A549 (cell line): Measurements from ENCODE around the gene TOX2. TPM values are rescaled to one million over a fixed set of nuclear protein-coding genes. Genes with fewer than 3 reads are reported as not detected.
A peak's percentile ranks its signal among the peaks of the same experiment; 100 is the strongest.

Source experiments
- ATAC-seq, 2 experiments: fragments of 200-7000 bp in 1 of 2; fragments of >200 bp in 1 of 2; cut with Nextera tagmentation in 1 of 2; cut with Tn5 transposase in 1 of 2; 3 replicates each; pipeline versions ENCODE4 v1.8.0 to v1.9.1; 2018 to 2020; ENCODE audit warnings: mild to moderate bottlenecking in 1 of 2, moderate library complexity in 1 of 2
- CTCF ChIA-PET: fragments of 300-600 bp; sonication (Branson Sonifier 250); formaldehyde crosslinking; extraction: SDS; loops from one replicate; lab custom pipeline; 2021; ENCODE audit warnings: antibody characterized with exemption, inconsistent platforms; lab: Yijun Ruan, JAX
- POLR2A ChIA-PET: fragments of 350-600 bp; formaldehyde crosslinking; extraction: SDS; loops from one replicate; lab custom pipeline; 2021; ENCODE audit warnings: antibody characterized with exemption, inconsistent platforms; lab: Yijun Ruan, JAX
- DNase-seq, 2 experiments: peaks; one replicate each; pipeline versions ENCODE4 v3.0.0 to v3.0.0-alpha.2; 2011 to 2016; ENCODE audit warnings: low read depth in 1 of 2, low spot score in 1 of 2
- FAIRE-seq: peaks from 2 replicates; lab custom pipeline; 2011; peaks lifted over from hg19 to GRCh38; lab: Jason Lieb, UNC
- H3K27ac ChIP-seq, 2 experiments: fragments of >200 bp; sonication (Bioruptor Twin); formaldehyde crosslinking; 3 replicates each; pipeline ENCODE4 v1.5.1; 2016 to 2017
- H3K4me1 ChIP-seq: fragments of >200 bp; sonication (Bioruptor Twin); formaldehyde crosslinking; 3 replicates; pipeline ENCODE4 v1.6.1; 2016
- H3K4me2 ChIP-seq: fragments of >200 bp; sonication (Bioruptor Twin); formaldehyde crosslinking; 3 replicates; pipeline ENCODE4 v1.6.1; 2016
- H3K4me3 ChIP-seq: fragments of >200 bp; sonication (Bioruptor Twin); formaldehyde crosslinking; 3 replicates; pipeline ENCODE4 v1.5.1; 2016
- H3K9me3 ChIP-seq: fragments of >200 bp; sonication (Bioruptor Twin); formaldehyde crosslinking; 3 replicates; pipeline ENCODE4 v1.6.1; 2016
- ATOH8 ChIP-seq: fragments of 250-450 bp; sonication (Bioruptor Pico); IDR thresholded peaks from 2 replicates; pipeline ENCODE4 v1.5.0; 2020; ENCODE audit warnings: low read depth, mild to moderate bottlenecking, moderate library complexity
- CBX8 ChIP-seq: fragments of 200-600 bp; sonication (generic); IDR thresholded peaks from 2 replicates; pipeline ENCODE4 v1.6.1; 2016
- CEBPB ChIP-seq, 2 experiments: fragments of >200 bp in 1 of 2; sonication (Bioruptor Twin) in 1 of 2; formaldehyde crosslinking in 1 of 2; IDR thresholded peaks; 2 replicates each; pipeline ENCODE4 v1.6.1; 2012 to 2016
- EHF ChIP-seq: fragments of 250-450 bp; sonication (Bioruptor Pico); IDR thresholded peaks from 2 replicates; pipeline ENCODE4 v1.5.0; 2020; ENCODE audit warnings: mild to moderate bottlenecking
- EHMT2 ChIP-seq: fragments of 200-600 bp; sonication (generic); IDR thresholded peaks from 2 replicates; pipeline ENCODE4 v1.6.1; 2016; ENCODE audit warnings: antibody characterized with exemption, low read depth, mild to moderate bottlenecking, moderate library complexity
- ELK1 ChIP-seq: fragments of 150-350 bp; IDR thresholded peaks from 2 replicates; pipeline ENCODE4 v1.6.1; 2014; ENCODE audit warnings: low read depth, mild to moderate bottlenecking, low read length
- FOXS1 ChIP-seq: fragments of 250-450 bp; sonication (Bioruptor Pico); IDR thresholded peaks from 2 replicates; pipeline ENCODE4 v1.5.0; 2020; ENCODE audit warnings: mild to moderate bottlenecking, moderate library complexity
- HMGXB4 ChIP-seq: fragments of 250-450 bp; sonication (Bioruptor Pico); IDR thresholded peaks from 2 replicates; pipeline ENCODE4 v1.5.0; 2021; ENCODE audit warnings: mild to moderate bottlenecking, moderate library complexity, borderline replicate concordance
- HOXA7 ChIP-seq: fragments of 250-450 bp; sonication (Bioruptor Pico); IDR thresholded peaks from 2 replicates; pipeline ENCODE4 v1.5.0; 2020; ENCODE audit warnings: mild to moderate bottlenecking, moderate library complexity
- KDM1A ChIP-seq: fragments of 200-600 bp; sonication (generic); IDR thresholded peaks from 2 replicates; pipeline ENCODE4 v1.6.1; 2016; ENCODE audit warnings: low read depth, mild to moderate bottlenecking
- MAFK ChIP-seq: fragments of 450-650 bp; IDR thresholded peaks from 2 replicates; pipeline ENCODE4 v1.6.1; 2014; ENCODE audit not compliant: partially characterized antibody
- NPAS2 ChIP-seq: fragments of 250-450 bp; sonication (Bioruptor Pico); IDR thresholded peaks from 2 replicates; pipeline ENCODE4 v1.8.0; 2022; ENCODE audit warnings: mild to moderate bottlenecking, moderate library complexity, borderline replicate concordance
- NR3C1 ChIP-seq: fragments of >200 bp; sonication (Bioruptor Twin); formaldehyde crosslinking; IDR thresholded peaks from 3 replicates; pipeline ENCODE4 v1.6.1; 2017
- PBX3 ChIP-seq: IDR thresholded peaks from 2 replicates; pipeline ENCODE4 v1.6.1; 2012
- RAD21 ChIP-seq, 2 experiments: fragments of >200 bp in 1 of 2; sonication (Bioruptor Twin) in 1 of 2; formaldehyde crosslinking in 1 of 2; IDR thresholded peaks in 1 of 2; conservative IDR thresholded peaks in 1 of 2; 2 replicates in 1 of 2; 3 replicates in 1 of 2; pipeline ENCODE4 v1.6.1; 2012 to 2018; ENCODE audit warnings: inconsistent platforms in 1 of 2
- RCOR1 ChIP-seq: fragments of 150-350 bp; IDR thresholded peaks from 2 replicates; pipeline ENCODE4 v1.6.1; 2014; ENCODE audit warnings: antibody characterized with exemption, low read length, low read depth
- RFX5 ChIP-seq: fragments of 450-650 bp; IDR thresholded peaks from 2 replicates; pipeline ENCODE4 v1.7.1; 2014; ENCODE audit warnings: antibody characterized with exemption, mild to moderate bottlenecking, moderate library complexity
- SREBF2 ChIP-seq: fragments of 450-650 bp; IDR thresholded peaks from 2 replicates; pipeline ENCODE4 v1.6.1; 2014; ENCODE audit warnings: mild to moderate bottlenecking, moderate library complexity
- TP53 ChIP-seq: fragments of 250-450 bp; sonication (Bioruptor Pico); IDR thresholded peaks from 2 replicates; pipeline ENCODE4 v1.5.0; 2021; ENCODE audit warnings: mild to moderate bottlenecking, moderate library complexity
- USF2 ChIP-seq: fragments of 450-650 bp; IDR thresholded peaks from 2 replicates; pipeline ENCODE4 v1.6.1; 2014; ENCODE audit warnings: antibody characterized with exemption
- ZNF302 ChIP-seq: fragments of 250-450 bp; sonication (Bioruptor Pico); IDR thresholded peaks from 2 replicates; pipeline ENCODE4 v1.9.0; 2021; ENCODE audit warnings: inconsistent platforms, mild to moderate bottlenecking, moderate library complexity
- ZSCAN20 ChIP-seq: fragments of 250-450 bp; sonication (Bioruptor Pico); IDR thresholded peaks from 2 replicates; pipeline ENCODE4 v1.8.0; 2022; ENCODE audit warnings: mild to moderate bottlenecking, moderate library complexity
- WGBS: methylation state at CpG from one replicate; pipeline ENCODE4 v1.1.6; 2017; ENCODE audit errors: missing lambda C conversion rate; 5-methylcytosine and 5-hydroxymethylcytosine counted together
- polyA plus RNA-seq, 4 experiments: library from polyadenylated mRNA; depleted of rRNA in 3 of 4; stranded (reverse); fragments of >200 nt; fragmentation: RNase III in 1 of 4; extraction: RNeasy Plus Mini Kit Qiagen cat#74134 plus additional on column Dnase treatment in 1 of 4; gene quantifications; 2 replicates in 3 of 4; 3 replicates in 1 of 4; pipeline ENCODE4 v1.2.3, GENCODE V29; 2011 to 2017

TOX2 gene
- polyA plus RNA-seq, 2 of the 4 experiments (the other 2 are of a cell fraction): 2.5 to 5.3 TPM

GRCh38 chr20:44011251-44011940 is 96.7 kb downstream of the TOX2 start:
- Histone ChIP-seq H3K9me3 (no peaks in the 10 kb centered on the region), H3K4me1 (peaks cover 12% of the 10 kb centered on the region), H3K4me3 (no peak overlapping the region), H3K4me2 (no peak overlapping the region), H3K27ac (no peak overlapping the region)
- ChIA-PET POLR2A (no interaction called here), CTCF (interaction anchor here (0.6 kb wide), 1 partner anchor 72 kb away, joined by 3 read pairs; no protein-coding TSS in a partner anchor)
- TF ChIP-seq ZSCAN20 (CRISPR knock-in tag) (no peak), SREBF2 (no peak), CEBPB (IDR thresholded peaks at IDR 0.05) (no peak), NPAS2 (CRISPR knock-in tag) (no peak), EHF (CRISPR knock-in tag) (no peak), MAFK (no peak), RCOR1 (no peak), HMGXB4 (CRISPR knock-in tag) (no peak), TP53 (CRISPR knock-in tag) (no peak), CBX8 (no peak)
- FAIRE-seq: no peak
- ATAC-seq: no peak
- no peak for DNase-seq
- WGBS: 88% methylated on average over 10 of the region's 10 CpGs

- Histone ChIP-seq H3K27ac (no peak overlapping the region), H3K4me1 (peaks cover 13% of the 10 kb centered on the region)
- no peak for FAIRE-seq
- CTCF ChIA-PET: no interaction called here
- WGBS: 82% methylated on average over 4 of the region's 4 CpGs
- TF ChIP-seq SREBF2 (no peak), KDM1A (0 out of 2 replicates have a peak, but pooled peaks have one; percentile 23)
- TF ChIP-seq, all 56 proteins: peak for 1
- Histone ChIP-seq H3K4me2 (no peak overlapping the region), H3K4me3 (no peak overlapping the region), H3K9me3 (no peaks in the 10 kb centered on the region)
- POLR2A ChIA-PET: no interaction called here
- no peak for ATAC-seq
- DNase-seq: no peak
Observed at GRCh38 chr20:44012466-44013226, 98.0 kb downstream of the TOX2 start.

GRCh38 chr20:44014807-44015732 is 100.4 kb downstream of the TOX2 start:
- H3K27ac ChIP-seq: no peak overlapping the region
- no peak for TF ChIP-seq NPAS2 (CRISPR knock-in tag)
- no peak for TF ChIP-seq PBX3
- no peak for TF ChIP-seq EHMT2
- TF ChIP-seq FOXS1 (CRISPR knock-in tag): no peak
- no peak for TF ChIP-seq ZNF302
- no peak for TF ChIP-seq RFX5
- no peak for TF ChIP-seq HOXA7 (CRISPR knock-in tag)
- TF ChIP-seq USF2: no peak
- TF ChIP-seq ATOH8 (CRISPR knock-in tag): no peak
- no peak for TF ChIP-seq NR3C1
- TF ChIP-seq RAD21 (conservative IDR thresholded peaks at IDR 0.05 in 1 of 2, IDR thresholded peaks at IDR 0.05 in 1 of 2): no peak
- no peak for TF ChIP-seq ELK1
- no peak for TF ChIP-seq CBX8
- ChIA-PET POLR2A (no interaction called here), CTCF (interaction anchor here (1.0 to 2.3 kb wide), 5 partner anchors 15 to 265 kb away, joined by 3 to 6 read pairs (median 3); no protein-coding TSS in a partner anchor)
- H3K4me2 ChIP-seq: no peak overlapping the region
- no peak for ATAC-seq
- WGBS: 71% methylated on average over 13 of the region's 17 CpGs
- H3K9me3 ChIP-seq: no peaks in the 10 kb centered on the region
- no peak for DNase-seq
- no peak overlapping the region for H3K4me3 ChIP-seq
- peaks cover 22% of the 10 kb centered on the region for H3K4me1 ChIP-seq
- no peak for FAIRE-seq
